Endothelial cell (in vitro differentiated cells): ENCODE data around the gene FGF8. TPM values are rescaled to one million over a fixed set of nuclear protein-coding genes. Genes with fewer than 3 reads are reported as not detected.
A peak's percentile ranks its signal among the peaks of the same experiment; 100 is the strongest.

Experiments
- DNase-seq: peaks from one replicate; pipeline ENCODE4 v3.0.0; 2021; ENCODE audit warnings: low spot score
- H3K27ac Mint-ChIP-seq: one replicate; pipeline ENCODE4 v1.8.0; 2021; ENCODE audit warnings: mixed read lengths, inconsistent platforms; ENCODE audit not compliant: unreplicated experiment
- H3K27me3 Mint-ChIP-seq: one replicate; pipeline ENCODE4 v1.8.0; 2021; ENCODE audit warnings: mild to moderate bottlenecking, moderate library complexity, mixed read lengths, inconsistent platforms; ENCODE audit not compliant: unreplicated experiment
- H3K36me3 Mint-ChIP-seq: one replicate; pipeline ENCODE4 v1.8.0; 2021; ENCODE audit warnings: mild to moderate bottlenecking, low read depth, mixed read lengths, inconsistent platforms; ENCODE audit not compliant: unreplicated experiment
- H3K4me1 Mint-ChIP-seq: one replicate; pipeline ENCODE4 v1.8.0; 2021; ENCODE audit warnings: mild to moderate bottlenecking, mixed read lengths, inconsistent platforms; ENCODE audit not compliant: unreplicated experiment
- H3K4me3 Mint-ChIP-seq: one replicate; pipeline ENCODE4 v1.8.0; 2021; ENCODE audit warnings: mild to moderate bottlenecking, mixed read lengths, inconsistent platforms; ENCODE audit not compliant: unreplicated experiment
- H3K9me3 Mint-ChIP-seq: one replicate; pipeline ENCODE4 v1.8.0; 2021; ENCODE audit warnings: mixed read lengths, inconsistent platforms; ENCODE audit not compliant: unreplicated experiment
- CTCF ChIP-seq: fragments of 200-600 bp; sonication (generic); IDR thresholded peaks from one replicate; pipeline ENCODE4 v1.5.0; 2021; ENCODE audit warnings: antibody characterized with exemption; ENCODE audit not compliant: unreplicated experiment
- total RNA-seq: library from RNA; stranded (reverse); fragmentation: NEBNext Ultra II Directional; extraction: Animal tissue kit (Norgen Biotek cat#: 25700); gene quantifications from one replicate; pipeline ENCODE4 v1.2.1, GENCODE V29; 2021; ENCODE audit not compliant: unreplicated experiment

Gene FGF8
- total RNA-seq, 1 donor from 2014 or later: 1.1 TPM

- Mint-ChIP-seq H3K4me3 (peak within 1 kb of the TSS; percentile 98), H3K36me3 (peaks cover 14% of the 10 kb centered on the region), H3K4me1 (peaks cover 42% of the 10 kb centered on the region), H3K9me3 (no peaks in the 10 kb centered on the region), H3K27me3 (peaks cover 11% of the 10 kb centered on the region), H3K27ac (peak within 1 kb of the TSS; percentile 69)
- peak; percentile 85 for DNase-seq
- no peak for TF ChIP-seq CTCF
Measured at GRCh38 chr10:101782811-101783735, 7.2 kb upstream of the FGF8 start, which contains the start of gene NPM3. Gene NPM3, minus strand, starts transcription at chr10:101783446. Its CDS starts 56 bp downstream, at chr10:101783390.

GRCh38 chr10:101781984-101782810, 6.3 kb upstream of the FGF8 start:
- H3K9me3 Mint-ChIP-seq: no peaks in the 10 kb centered on the region
- peaks cover 48% of the 10 kb centered on the region for H3K4me1 Mint-ChIP-seq
- H3K4me3 Mint-ChIP-seq: peak overlapping the region; percentile 98
- DNase-seq: no peak
- TF ChIP-seq CTCF: no peak
- no peak overlapping the region for H3K27ac Mint-ChIP-seq
- H3K27me3 Mint-ChIP-seq: peaks cover 15% of the 10 kb centered on the region
- peaks cover 8% of the 10 kb centered on the region for H3K36me3 Mint-ChIP-seq

GRCh38 chr10:101781655-101781983, 5.7 kb upstream of the FGF8 start:
- Mint-ChIP-seq H3K36me3 (peaks cover 7% of the 10 kb centered on the region), H3K4me1 (peaks cover 48% of the 10 kb centered on the region), H3K27me3 (peaks cover 17% of the 10 kb centered on the region), H3K4me3 (peak overlapping the region; percentile 45), H3K9me3 (no peaks in the 10 kb centered on the region), H3K27ac (no peak overlapping the region)
- no peak for TF ChIP-seq CTCF
- no peak for DNase-seq

GRCh38 chr10:101780818-101781654, 5.1 kb upstream of the FGF8 start:
- Mint-ChIP-seq H3K27ac (no peak overlapping the region), H3K9me3 (no peaks in the 10 kb centered on the region), H3K4me3 (peak overlapping the region; percentile 45), H3K36me3 (peaks cover 3% of the 10 kb centered on the region), H3K27me3 (peaks cover 17% of the 10 kb centered on the region), H3K4me1 (peaks cover 48% of the 10 kb centered on the region)
- peak; percentile 94 for TF ChIP-seq CTCF
- DNase-seq: peak; percentile 79
